GM12878 (cell line): ENCODE data around the gene NDUFAB1. TPM values are rescaled to one million over a fixed set of nuclear protein-coding genes. Genes with fewer than 3 reads are reported as not detected.
A peak's percentile ranks its signal among the peaks of the same experiment; 100 is the strongest.

Experiments
- ASH2L ChIP-seq: fragments of 300-600, 200-600 bp; sonication (generic); IDR thresholded peaks from 2 replicates; pipeline ENCODE4 v1.6.1; 2017; ENCODE audit warnings: low read depth, mild to moderate bottlenecking, borderline replicate concordance
- ATF2 ChIP-seq: IDR thresholded peaks from 2 replicates; pipeline ENCODE4 v1.6.1; 2012; ENCODE audit warnings: low read length, inconsistent platforms
- CEBPZ ChIP-seq: fragments of 150-350 bp; IDR thresholded peaks from 2 replicates; pipeline ENCODE4 v1.6.1; 2016; ENCODE audit warnings: low read depth, low read length
- E2F4 ChIP-seq: IDR thresholded peaks from 2 replicates; pipeline ENCODE4 v1.6.1; 2012; ENCODE audit warnings: low read depth, low read length, improper control_type of control experiment
- E2F8 ChIP-seq: fragments of 450-650 bp; IDR thresholded peaks from 2 replicates; pipeline ENCODE4 v1.6.1; 2018; ENCODE audit warnings: mild to moderate bottlenecking, low read depth, moderate library complexity; ENCODE audit not compliant: partially characterized antibody
- EGR1 ChIP-seq, 2 experiments: IDR thresholded peaks; 1 replicate in 1 of 2; 2 replicates in 1 of 2; pipeline ENCODE4 v1.6.1; 2011 to 2012; ENCODE audit warnings: low read depth in 2 of 2, low read length in 2 of 2, borderline replicate concordance in 1 of 2, mild to moderate bottlenecking in 1 of 2, moderate library complexity in 1 of 2
- IKZF2 ChIP-seq, 2 experiments: fragments of 450-650 bp; IDR thresholded peaks; 2 replicates each; pipeline ENCODE4 v1.6.1; 2017; ENCODE audit warnings: mild to moderate bottlenecking in 2 of 2, moderate library complexity in 2 of 2
- PBX3 ChIP-seq: IDR thresholded peaks from 2 replicates; pipeline ENCODE4 v1.6.1; 2011; ENCODE audit warnings: mild to moderate bottlenecking, low read depth, low read length, moderate library complexity; ENCODE audit not compliant: insufficient replicate concordance
- POU2F2 ChIP-seq: IDR thresholded peaks from 3 replicates; pipeline ENCODE4 v1.6.1; 2011; ENCODE audit warnings: low read depth, mild to moderate bottlenecking, low read length, borderline replicate concordance
- RCOR1 ChIP-seq: conservative IDR thresholded peaks from 2 replicates; pipeline ENCODE4 v1.6.1; 2012; ENCODE audit warnings: low read depth, low read length, improper control_type of control experiment
- SKIL ChIP-seq: fragments of 450-650 bp; IDR thresholded peaks from 2 replicates; pipeline ENCODE4 v1.6.1; 2017; ENCODE audit warnings: mild to moderate bottlenecking, low read depth, inconsistent platforms; ENCODE audit not compliant: poor library complexity, severe bottlenecking
- polyA plus RNA-seq, 11 experiments: library from polyadenylated mRNA; depleted of rRNA in 4 of 11; unstranded in 6 of 11; stranded (reverse) in 5 of 11; fragments of >200 nt; fragmentation: Nextera tagmentation in 4 of 11; fragmentation: Illumina TruSeq in 1 of 11; extraction: Ambion mirVana in 4 of 11; extraction: Trizol in 1 of 11; gene quantifications; 1 replicate in 1 of 11; 2 replicates in 10 of 11; pipeline versions ENCODE4 v1.2.1 to v1.2.3, GENCODE V29; 2011 to 2016; ENCODE audit warnings: inconsistent platforms in 2 of 11, missing spikeins in 2 of 11, low read depth in 1 of 11
- total RNA-seq, 4 experiments: library from RNA; depleted of rRNA in 3 of 4; stranded (reverse); fragments of >200 nt in 3 of 4; fragmentation: Illumina TruSeq in 1 of 4; extraction: Trizol in 1 of 4; gene quantifications; 2 replicates each; pipeline versions ENCODE4 v1.2.1 to v1.2.3, GENCODE V29; 2013 to 2021

NDUFAB1 gene
- total and polyA plus RNA-seq, 10 of the 15 experiments (the other 5 are each of a cell fraction or from before 2014, with no cell fraction given), result 79.9 to 584 (median 231) TPM

GRCh38 chr16:23556881-23557778, 39.0 kb downstream of the NDUFAB1 start, which contains the start of the genes EARS2 and UBFD1 (continued):
- TF ChIP-seq EGR1 (IDR thresholded peaks at IDR 0.05; ENCODE audit: borderline replicate concordance in 1 of 2, low read depth in 2 of 2, low read length in 2 of 2), result peak in 1 of 2 experiments; percentile 71; a peak in 2 of 3 replicates
- TF ChIP-seq E2F8, result no peak
- TF ChIP-seq SKIL, result no peak
- TF ChIP-seq PBX3, result peak; percentile 93
- peak; percentile 45; the same call in 1 of the 2 replicates for TF ChIP-seq RCOR1
- TF ChIP-seq E2F4, result no peak
- TF ChIP-seq ASH2L, result no peak
- TF ChIP-seq POU2F2, result peak; percentile 89; the same call in 2 of the 3 replicates
- no peak for TF ChIP-seq ATF2
- no peak for TF ChIP-seq CEBPZ
- TF ChIP-seq IKZF2 (IDR thresholded peaks at IDR 0.05), result peak; percentile 72 to 85
